ENCODE measurements around the gene PCDHGC3.

DNA sequence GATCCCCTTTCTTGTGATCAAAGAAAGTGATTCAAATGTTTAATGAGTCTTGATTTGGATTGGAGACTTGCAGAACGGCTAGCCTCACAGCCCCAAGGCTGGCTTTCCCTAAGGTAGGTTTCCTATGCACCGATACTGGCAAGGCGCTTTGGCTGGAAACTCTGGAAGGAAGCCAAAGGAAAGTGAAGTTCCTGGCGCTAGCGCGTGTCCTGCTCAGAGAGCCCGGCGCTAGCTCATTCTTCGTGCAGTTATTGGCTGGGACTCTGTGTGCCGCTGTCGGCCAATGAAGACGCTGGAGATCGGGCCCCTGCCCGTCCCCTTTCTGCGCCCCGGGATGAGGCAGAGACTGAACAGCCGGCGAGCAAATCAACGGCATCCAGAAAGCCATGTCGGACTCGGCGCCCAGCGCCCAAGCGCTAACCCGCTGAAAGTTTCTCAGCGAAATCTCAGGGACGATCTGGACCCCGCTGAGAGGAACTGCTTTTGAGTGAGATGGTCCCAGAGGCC lies at the start of gene PCDHGC3:
- TF ChIP-seq, protein P1, sequence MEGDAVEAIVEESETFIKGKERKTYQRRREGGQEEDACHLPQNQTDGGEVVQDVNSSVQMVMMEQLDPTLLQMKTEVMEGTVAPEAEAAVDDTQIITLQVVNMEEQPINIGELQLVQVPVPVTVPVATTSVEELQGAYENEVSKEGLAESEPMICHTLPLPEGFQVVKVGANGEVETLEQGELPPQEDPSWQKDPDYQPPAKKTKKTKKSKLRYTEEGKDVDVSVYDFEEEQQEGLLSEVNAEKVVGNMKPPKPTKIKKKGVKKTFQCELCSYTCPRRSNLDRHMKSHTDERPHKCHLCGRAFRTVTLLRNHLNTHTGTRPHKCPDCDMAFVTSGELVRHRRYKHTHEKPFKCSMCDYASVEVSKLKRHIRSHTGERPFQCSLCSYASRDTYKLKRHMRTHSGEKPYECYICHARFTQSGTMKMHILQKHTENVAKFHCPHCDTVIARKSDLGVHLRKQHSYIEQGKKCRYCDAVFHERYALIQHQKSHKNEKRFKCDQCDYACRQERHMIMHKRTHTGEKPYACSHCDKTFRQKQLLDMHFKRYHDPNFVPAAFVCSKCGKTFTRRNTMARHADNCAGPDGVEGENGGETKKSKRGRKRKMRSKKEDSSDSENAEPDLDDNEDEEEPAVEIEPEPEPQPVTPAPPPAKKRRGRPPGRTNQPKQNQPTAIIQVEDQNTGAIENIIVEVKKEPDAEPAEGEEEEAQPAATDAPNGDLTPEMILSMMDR (IDR thresholded peaks at IDR 0.05) = peak in 1 of 4 experiments; percentile 41
- TF ChIP-seq POLR2A (IDR thresholded peaks at IDR 0.05) (peak; percentile 73 to 75), POLR2AphosphoS5 (IDR thresholded peaks at IDR 0.05) (peak; percentile 76 to 85 (median 82))

Measured in sigmoid colon (tissue), 4 donors.